GM19023 (cell line): ENCODE data around the gene CD274.
A peak's percentile ranks its signal among the peaks of the same experiment; 100 is the strongest.
"Not testable (repeated sequence)": the region's sequence is repeated elsewhere in the genome, so short reads cannot be mapped to it uniquely, and the experiment has no call there.

ENCODE experiments used
- ATAC-seq: cut with Tn5 transposase; IDR thresholded peaks from one replicate; pipeline ENCODE4 v1.9.1; 2021; ENCODE audit warnings: mild to moderate bottlenecking, moderate library complexity; ENCODE audit not compliant: unreplicated experiment

Gene CD274

DNA sequence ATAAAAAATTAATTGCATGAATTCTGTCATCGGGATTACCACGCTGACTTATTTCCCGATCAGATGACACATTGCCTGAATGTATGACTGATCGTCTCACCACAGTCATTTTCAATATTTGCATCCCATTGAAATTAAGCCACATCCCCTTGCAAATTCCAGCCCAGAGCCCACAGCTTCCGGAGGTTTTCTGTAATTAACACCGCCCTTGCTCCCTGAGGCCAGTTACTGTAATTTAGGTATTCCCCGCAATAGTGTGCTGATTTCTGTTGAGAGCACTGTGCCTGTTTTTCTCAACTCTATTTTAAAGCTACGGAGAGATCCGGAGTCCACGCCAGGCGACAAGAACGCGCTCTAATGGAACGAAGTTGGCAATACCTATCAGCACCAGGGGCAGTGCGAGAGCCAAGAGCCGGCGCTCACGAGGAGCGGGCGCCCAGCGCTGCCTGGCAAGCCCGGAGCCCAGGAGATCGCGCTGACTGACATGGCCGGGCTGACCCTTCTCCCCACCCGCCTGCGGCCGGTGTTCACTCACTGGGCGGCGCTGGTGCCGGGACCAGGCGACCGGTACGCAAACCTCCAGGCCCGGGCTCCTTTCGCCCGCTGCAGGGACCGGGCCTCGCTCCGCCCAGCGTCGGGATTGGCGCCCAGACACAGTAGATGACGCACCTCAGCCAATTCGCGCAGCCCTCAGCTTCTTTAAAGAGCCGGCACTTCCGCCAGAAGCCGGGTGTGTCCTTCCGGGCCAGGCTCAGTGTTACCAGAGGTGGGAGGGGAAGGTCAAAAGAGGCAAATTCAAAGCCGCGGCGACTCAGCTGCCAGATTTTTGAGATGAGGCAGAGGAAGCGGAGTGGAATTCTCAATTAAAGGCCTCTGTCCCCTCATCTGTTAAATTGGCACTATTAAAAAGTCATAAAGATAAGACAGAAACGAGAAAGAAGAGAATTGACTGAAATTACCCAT lies 12.8 kb upstream of the CD274 start, which contains the start of gene PLGRKT:
Gene PLGRKT (minus strand): TSS at position 672 of the 963 bp plus-strand sequence. CDS start 5,948 bp downstream, outside the sequence.
- peak; percentile 91 for ATAC-seq

GRCh38 chr9:5438301-5439162 lies 11.8 kb upstream of the CD274 start:
- ATAC-seq = peak; percentile 53

GRCh38 chr9:5440426-5440825 lies 9.9 kb upstream of the CD274 start:
- no peak for ATAC-seq

DNA sequence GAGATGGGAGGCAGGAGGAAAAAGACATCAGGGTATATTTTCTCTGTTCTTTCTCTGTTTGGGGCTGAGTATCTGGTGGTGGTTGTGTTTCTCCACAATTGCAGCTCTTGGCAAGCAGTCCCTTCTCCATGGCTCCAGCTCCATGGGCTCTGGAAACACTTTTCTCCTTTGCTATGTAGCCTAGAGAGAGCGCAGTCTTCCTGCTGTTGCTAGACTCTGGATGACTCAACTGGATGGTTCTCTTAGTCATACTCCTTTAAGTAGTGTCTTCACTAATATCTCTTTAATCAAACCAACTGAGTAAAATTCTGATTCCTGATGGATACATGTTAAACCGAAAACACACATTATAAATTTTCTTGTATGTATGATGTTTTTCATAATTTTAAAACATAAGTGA lies 9.3 kb upstream of the CD274 start:
- ATAC-seq = no peak

- ATAC-seq = no peak
These were observed 7.8 kb upstream of the CD274 start for GRCh38 chr9:5442400-5443011.

DNA sequence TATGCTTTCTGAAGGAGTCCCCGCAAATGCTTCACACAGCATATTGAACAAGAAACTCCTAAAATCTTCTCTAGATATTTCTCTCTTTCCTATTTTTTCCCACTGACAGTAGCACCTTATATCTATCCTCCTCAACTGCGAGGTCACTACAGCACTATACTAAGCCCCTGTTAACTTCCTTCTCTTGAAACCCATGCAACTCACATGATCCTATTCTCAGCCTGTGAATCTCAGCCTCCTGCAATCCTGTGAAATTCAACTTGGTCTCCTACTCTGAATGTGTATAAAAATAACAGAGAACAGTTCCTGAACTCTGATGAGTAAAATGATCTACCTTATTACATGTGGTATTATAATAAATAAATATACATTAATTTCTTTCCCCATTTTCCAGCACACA lies 6.5 kb upstream of the CD274 start:
- ATAC-seq = no peak

DNA sequence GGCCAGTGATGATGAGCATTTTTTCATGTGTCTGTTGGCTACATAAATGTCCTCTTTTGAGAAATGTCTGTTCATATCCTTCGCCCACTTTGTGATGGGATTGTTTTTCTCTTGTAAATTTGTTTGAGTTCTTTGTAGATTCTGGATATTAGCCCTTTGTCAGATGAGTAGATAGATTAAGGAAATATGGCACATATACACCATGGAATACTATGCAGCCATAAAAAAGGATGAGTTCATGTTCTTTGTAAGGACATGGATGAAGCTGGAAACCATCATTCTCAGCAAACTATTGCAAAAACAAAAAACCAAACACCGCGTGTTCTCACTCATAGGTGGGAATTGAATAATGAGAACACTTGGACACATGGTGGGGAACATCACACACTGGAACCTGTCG lies 5.2 kb upstream of the CD274 start:
- not testable (repeated sequence) for ATAC-seq

DNA sequence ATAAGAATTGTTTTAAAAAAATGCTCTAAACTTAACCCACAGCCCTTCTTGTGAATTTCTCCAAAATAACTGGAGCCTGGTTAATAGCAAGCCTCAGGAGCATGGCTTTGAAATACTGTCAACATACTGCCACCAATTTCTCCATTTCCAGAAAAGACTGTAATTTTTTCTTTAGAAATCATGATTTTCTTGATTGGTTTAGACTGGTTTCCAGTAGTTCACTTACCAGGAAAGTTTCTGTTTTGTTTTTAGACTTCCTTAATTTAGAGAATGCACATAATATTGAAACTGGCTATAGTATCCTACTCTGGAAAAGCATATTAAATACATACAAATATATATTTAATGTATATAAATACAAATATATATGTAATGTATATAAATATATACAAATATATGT lies 4.5 kb upstream of the CD274 start:
- no peak for ATAC-seq

DNA sequence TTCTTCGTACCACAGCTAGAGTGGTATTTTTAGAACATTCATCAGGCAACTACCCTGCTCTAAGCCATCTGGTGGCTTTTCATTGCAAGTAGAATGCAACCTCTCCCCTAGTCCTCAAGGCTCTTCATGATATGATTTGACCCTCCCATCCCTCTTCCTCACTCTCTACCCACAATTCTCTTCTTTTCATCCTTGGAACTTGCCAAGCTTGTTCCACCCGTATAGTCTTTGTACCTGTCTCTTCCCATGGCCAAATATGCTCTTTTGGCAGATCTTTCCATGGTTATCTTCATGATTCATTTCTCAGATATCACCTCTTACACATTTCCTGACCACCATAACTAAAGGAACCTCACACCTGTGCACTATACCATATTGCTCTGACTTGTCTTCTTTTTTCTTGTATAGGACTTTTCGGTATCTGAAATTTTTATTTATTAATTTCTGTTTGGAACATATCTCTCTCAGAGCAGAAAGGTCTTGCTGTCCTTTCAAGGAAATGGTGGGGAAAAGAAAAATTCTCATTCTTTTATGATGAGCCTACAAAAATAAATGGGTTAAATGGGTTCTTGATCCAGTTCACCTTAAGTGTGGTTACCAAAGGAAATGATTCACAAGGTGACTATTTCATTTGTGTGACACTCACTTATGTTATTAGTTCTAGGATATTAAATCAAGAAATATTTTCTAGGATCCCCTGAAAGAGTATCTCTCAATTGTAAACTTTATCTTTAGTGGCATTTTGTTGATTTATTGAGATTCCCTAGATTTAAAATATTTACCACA lies 3.7 kb upstream of the CD274 start:
- ATAC-seq = no peak

DNA sequence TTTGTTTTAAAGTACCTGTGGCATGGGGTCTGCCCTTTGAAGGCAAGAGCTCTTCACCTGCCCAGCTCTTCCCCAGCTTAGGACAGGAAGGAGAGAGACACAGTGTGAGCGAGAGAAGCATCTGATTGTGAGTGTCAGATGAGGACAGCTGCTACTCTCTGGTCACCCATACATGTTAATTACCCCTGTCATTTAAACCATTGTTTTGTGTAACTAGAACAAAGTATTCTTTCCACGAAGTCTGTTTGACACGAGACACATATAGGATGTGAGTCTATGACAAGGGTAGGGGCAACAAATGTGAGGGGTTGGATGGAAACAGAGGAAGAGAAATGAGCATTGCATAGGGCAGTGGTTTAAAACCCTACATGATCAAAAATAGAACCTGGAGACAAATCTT lies 3.0 kb upstream of the CD274 start:
- no peak for ATAC-seq

GRCh38 chr9:5448016-5448415 lies 2.3 kb upstream of the CD274 start:
- no peak for ATAC-seq

DNA sequence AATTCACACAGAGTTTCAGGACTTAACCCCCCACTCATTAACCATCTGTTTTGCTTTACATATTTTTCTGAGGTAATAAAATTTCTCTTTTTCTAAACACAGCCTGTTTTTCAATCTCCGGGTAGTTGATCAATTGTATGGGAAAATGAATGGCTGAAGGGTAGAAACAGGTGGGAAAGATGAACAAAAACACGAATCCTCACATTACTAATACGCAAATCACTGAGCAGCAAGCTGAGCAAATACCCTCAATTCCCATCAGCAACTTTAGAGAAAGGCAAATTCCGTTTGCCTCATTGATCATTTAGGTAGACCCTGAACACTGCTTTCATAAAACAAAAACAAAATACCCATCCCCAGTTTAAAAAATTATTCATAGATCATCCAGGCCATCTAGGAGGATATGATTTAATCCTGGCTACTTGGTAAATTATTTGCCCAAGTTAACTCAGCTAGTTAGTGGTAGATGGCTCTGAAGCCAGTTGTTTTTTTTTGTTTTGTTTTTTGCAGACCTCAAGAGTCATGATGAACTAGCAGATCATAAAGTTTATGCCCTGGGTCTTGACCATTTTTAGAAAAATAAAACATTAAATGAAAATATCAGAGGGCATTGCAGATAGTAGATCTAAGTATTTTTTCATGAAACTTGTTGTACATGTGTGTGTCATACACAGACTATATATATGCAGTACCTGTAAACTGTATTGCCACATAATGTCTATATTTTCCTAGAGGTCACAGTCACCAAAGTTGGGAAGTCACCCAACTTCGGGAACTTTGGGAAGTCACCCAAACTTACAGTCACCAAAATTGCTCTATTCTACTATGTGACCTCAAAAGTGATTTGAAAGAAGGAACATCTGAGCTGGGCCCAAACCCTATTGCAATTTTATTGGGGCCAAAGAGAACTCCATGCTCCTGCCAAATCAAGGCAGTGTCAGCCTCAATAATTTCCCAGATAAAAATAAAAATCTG lies 1.6 kb upstream of the CD274 start:
- ATAC-seq = no peak

DNA sequence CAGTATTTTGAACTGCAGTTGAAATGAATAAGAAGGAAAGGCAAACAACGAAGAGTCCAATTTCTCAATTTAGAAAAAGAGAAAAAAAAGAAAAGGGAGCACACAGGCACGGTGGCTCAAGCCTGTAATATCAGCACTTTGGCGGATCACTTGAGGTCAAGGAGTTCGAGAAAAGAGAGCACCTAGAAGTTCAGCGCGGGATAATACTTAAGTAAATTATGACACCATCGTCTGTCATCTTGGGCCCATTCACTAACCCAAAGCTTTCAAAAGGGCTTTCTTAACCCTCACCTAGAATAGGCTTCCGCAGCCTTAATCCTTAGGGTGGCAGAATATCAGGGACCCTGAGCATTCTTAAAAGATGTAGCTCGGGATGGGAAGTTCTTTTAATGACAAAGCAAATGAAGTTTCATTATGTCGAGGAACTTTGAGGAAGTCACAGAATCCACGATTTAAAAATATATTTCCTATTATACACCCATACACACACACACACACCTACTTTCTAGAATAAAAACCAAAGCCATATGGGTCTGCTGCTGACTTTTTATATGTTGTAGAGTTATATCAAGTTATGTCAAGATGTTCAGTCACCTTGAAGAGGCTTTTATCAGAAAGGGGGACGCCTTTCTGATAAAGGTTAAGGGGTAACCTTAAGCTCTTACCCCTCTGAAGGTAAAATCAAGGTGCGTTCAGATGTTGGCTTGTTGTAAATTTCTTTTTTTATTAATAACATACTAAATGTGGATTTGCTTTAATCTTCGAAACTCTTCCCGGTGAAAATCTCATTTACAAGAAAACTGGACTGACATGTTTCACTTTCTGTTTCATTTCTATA lies 602 bp upstream of the CD274 start:
- ATAC-seq = no peak

DNA sequence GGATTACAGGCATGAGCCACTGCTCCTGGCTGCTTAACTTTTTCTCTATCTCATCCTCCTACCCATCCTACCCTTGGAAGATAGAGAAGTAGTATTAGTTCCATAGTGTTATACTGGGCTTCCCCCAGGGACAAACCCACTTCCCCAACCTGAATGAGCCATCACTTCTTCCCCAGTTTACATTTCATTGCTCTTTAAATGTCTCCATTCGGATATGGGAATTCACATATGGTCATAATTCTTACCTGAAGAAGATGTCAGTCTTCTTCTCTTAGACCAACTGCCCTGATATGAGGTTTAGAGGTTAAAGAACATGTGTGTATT lies 1.9 kb downstream of the CD274 start:
- ATAC-seq = no peak

DNA sequence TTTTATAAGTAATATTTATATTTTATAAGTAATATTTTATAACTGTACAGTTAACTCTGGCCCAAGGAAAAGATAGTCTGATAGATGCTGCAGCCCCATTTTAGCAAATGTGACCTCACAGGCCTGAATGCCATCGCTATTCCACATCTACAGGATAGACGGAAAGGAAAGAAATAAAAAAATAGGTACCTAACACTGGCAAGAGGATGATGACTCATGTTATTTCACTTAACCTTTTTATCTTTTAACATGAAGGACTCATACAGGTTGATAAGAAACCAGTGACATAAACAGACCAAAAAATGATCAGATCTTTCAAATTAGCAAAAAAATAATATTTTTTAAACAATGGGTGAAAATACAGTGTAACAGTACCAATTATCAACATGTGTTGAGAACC lies 2.7 kb downstream of the CD274 start:
- no peak for ATAC-seq

DNA sequence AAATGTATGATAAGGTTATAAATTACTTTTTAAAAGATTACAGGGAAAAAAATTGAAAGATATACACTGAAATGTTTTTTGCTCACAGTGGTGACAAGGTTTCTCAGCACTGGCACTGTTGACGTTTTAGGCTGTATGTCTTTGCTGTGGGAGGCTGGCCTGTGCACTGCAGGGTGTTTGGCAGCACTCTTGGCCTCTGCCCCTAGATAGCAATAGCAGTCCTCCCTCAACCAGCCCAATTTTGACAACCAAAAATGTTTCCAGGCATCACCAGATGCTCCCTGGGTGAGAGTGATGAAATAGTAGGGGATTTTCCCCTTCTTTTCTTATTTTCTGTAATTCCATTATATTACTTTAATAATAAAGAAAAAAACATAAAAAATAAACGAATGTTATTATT lies 3.3 kb downstream of the CD274 start:
- no peak for ATAC-seq

DNA sequence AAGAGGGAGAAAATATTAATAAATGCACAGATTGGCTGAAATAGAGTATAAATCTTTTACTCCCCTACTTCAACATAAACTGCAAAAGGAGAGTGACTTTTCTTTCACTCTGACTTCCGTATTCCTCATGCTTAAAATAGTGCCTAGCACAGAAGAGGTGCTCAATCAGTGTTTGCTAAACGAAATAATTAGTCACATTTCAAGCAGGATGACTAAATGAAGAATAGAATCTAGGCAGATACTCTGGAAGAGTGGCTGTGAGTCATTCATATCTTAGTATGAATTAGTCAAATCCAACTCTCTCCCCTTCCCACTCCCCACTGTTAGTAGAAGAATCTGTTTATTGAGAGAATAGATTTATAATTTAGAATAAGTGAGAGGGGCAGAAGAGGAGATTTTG lies 4.8 kb downstream of the CD274 start:
- ATAC-seq = no peak

- ATAC-seq = peak; percentile 65
These were observed 9.0 kb downstream of the CD274 start for GRCh38 chr9:5459289-5459829.
